SH-SY5Y (cell line): Measurements from ENCODE around the gene ZDHHC19.

Experiments used
- GATA2 ChIP-seq: IDR thresholded peaks from 2 replicates; pipeline ENCODE4 v1.6.1; 2011; ENCODE audit warnings: mild to moderate bottlenecking, low read depth, low read length
- GATA3 ChIP-seq: IDR thresholded peaks from 2 replicates; pipeline ENCODE4 v1.6.1; 2011; ENCODE audit warnings: low read depth, mild to moderate bottlenecking, low read length, moderate library complexity

DNA sequence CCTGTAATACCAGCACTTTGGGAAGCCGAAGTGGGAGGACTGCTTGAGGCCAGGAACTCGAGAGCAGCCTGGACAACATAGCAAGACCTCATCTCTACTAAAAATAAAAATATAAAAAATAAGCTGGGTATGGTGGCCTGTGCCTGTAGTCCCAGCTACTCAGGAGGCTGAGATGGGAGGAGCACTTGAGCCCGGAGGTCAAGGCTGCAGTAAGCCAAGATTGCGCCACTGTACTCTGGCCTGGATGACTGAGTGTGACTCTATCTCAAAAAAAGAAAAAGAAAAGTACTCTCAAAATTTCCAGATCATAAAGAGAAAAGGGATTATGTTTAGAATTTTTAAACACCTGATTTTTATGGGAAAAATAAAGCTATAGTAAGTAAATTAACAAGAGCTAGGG is 29.2 kb upstream of the ZDHHC19 start:
- TF ChIP-seq GATA2 (no peak), GATA3 (no peak)
